Measurements from ENCODE around the gene C1QTNF4.
"Not testable (repeated sequence)": the region's sequence is repeated elsewhere in the genome, so short reads cannot be mapped to it uniquely, and the experiment has no call there.

Gene C1QTNF4

GRCh38 chr11:47564933-47565339 is 29.3 kb downstream of the C1QTNF4 start:
- no peak for DNase-seq

GRCh38 chr11:47564366-47564765 is 29.8 kb downstream of the C1QTNF4 start:
- not testable (repeated sequence) for DNase-seq

DNA sequence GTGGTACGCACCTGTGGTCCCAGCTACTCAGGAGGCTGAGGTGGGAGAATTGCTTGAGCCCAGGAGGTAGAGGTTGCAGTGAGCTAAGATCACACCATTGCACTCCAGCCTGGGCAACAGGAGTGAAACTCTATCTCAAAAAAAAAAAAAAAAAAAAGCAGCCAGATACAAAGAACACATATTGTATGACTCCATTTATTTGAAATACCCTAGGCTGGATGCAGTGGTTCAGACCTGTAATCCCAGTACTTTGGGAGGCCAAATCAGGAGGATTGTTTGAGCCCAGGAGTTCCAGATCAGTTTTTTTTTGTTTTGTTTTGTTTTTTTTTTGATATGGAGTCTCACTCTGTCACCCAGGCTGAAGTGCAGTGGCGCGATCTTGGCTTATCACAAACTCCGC is 31.8 kb downstream of the C1QTNF4 start:
- DNase-seq, result not testable (repeated sequence)

DNA sequence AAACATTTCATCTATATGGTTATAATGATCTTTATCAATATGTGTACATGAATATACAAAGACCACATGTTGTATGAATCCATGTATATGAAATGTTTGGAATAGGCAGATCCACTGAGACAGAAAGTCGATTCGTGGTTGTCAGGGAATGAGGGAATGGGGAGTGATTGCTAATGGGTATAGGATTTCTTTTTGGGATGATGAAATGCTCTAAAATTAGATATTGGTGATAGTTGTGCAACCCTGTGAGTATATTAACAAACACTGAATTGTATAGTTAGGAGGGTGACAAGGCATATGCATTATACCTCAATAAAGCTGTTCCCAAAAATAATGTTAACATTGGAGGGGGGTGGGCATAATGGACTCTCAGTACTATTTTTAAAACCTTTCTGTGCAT is 33.8 kb downstream of the C1QTNF4 start:
- no peak for DNase-seq

DNA sequence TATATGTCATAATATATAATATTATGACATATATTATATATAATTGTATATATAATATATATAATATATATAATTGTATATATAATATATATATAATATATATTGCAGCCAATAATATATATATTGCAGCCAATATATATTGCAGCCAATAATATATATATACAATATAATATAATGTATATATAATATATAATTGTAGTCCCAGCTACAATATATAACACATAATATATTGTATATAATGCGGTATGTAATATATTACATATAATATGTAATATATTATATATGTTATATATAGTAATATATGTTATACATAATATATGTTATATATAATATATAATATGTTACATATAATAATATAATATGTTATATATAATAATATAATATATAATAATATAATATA is 35.5 kb downstream of the C1QTNF4 start:
- no peak for DNase-seq

DNA sequence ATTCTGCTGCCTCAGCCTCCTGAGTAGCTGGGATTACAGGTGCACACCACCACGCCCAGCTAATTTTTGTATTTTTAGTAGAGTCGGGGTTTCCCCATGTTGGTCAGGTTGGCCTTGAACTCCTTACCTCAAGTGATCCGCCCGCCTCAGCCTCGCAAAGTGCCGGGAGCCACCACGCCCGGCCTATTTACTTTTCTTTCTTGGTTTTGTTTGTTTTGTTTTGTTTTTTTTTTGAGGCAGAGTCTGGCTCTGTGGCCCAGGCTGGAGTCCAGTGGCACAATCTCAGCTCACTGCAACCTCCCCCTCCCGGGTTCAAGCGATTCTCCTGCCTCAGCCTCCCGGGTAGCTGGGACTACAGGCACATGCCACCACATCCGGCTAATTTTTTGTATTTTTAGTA is 37.2 kb downstream of the C1QTNF4 start:
- not testable (repeated sequence) for DNase-seq

GRCh38 chr11:47553406-47553743 is 40.8 kb downstream of the C1QTNF4 start:
- no peak for DNase-seq

DNA sequence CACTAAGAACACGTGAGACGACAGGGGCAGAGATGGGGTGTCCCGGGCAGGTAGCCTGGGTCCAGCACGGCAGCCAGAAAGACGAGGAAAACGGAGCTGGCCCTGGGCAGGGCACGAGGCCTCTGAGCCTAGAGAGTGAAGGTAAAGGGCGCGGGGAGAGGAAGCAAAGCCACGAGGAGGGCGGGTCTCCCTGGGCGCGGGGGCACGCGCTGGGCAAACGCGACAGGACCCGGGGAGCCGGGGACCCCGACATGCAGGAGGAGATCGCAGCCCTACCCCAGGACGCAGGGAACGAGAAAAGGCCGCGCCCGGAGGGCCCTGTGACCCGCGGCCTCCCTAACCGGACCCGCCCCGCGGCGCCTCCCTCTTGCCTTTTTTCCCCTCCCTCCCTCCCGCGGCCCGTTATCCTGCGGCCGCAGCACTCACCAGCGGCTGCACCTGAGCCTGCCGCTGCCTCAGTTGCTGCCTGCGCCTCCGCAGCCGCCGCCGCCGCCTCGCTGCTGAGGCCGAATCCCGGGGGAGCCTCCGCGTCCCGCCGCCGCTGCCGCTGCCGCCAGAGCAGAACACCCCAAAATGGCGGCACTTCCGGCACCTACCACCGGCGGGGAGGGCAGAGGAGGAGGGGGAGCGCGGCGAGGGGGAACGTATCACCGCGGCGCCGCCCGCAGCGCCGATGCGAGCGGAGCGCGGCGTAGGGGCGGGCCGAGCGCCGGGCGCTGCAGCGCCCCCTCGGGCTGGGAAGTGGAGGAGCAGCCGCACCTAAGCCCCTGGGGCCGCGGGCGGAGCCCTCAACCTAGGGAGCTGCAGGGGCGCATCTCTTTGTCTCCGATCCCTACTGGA is 41.4 kb downstream of the C1QTNF4 start, which contains the start of gene CELF1:
Gene CELF1, minus strand, starts transcription at position 567 of the 840 bp plus-strand sequence. CDS start 53,609 bp downstream, outside the sequence.
- DNase-seq, result peak; percentile 90

DNA sequence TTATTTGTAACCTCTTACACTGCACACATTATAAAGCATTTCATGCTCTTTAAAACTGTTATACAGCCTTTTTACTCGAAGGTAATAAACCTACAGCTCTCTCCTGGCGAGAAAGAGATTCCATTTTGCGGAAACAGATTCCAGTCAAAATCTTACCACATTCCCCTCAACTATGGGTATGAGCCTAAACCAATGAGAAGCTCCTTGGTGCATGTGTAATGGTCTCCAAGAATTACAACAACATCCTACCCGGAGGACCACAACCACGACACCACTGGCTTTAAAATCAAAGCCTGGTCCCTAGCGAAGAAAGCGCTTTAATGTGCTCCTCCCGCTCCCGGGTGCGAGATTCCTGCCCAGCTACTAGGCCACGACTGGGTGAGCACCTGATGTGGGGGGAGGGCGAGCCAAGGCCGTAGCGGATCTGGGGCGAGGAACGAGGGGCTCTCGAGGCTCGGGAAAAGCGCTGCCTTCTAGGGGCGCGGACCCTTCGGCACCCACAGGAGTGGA is 42.1 kb downstream of the C1QTNF4 start:
- peak; percentile 55 for DNase-seq

DNA sequence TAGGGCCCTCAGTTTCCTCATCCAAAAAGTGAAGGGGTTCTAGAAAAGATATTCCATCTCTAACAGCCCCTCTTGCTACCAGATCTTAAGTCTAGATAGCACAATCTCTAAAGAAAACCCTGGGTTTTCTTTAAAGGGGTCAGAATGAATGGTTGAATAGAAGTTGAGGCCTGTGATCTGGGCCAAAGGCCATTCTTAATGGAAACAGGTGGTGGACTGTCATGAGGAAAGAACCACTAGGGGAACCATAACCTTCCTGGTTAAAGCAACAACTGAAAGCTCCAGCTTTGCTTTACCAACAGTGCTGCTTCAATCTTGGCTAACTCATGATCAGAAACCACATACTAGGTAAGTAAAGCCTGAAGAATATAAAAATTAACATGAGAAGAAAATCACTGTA is 43.1 kb downstream of the C1QTNF4 start:
- peak; percentile 39 for DNase-seq

DNA sequence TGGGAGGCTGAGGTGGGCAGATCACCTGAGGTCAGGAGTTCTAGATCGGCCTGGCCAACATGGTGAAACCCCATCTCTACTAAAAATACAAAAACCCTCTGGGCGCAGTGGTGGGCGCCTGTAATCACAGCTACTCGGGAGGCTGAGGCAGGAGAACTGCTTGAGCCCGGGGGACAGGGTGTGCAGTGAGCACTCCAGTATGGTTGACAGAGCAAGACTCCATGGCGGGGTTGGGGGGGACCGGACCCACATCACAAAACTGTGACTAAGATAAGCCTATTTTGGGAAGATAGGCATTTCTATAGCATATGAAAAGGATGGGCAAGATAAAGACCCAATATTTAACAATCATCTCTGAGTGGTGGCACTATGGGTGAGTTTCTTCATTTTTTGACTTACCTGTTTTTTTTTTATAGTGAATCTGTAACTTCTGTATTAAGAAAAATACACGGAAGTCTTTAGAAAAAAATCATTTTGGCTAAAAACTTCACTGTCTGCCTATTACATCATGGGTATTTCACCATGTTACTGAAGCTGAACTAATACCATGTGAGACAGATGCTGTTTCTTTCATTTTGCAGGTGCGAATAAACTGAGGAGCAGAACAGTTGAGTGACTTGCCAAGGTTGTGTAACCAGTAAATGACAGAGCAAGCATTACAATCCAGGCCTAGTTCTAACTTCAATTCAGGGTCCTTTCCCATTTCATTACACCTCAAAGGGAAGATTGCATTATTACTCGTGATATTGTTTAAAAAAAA is 43.7 kb downstream of the C1QTNF4 start:
- no peak for DNase-seq

- DNase-seq, result not testable (repeated sequence)
Measured at GRCh38 chr11:47546274-47546673, 47.9 kb downstream of the C1QTNF4 start.

DNA sequence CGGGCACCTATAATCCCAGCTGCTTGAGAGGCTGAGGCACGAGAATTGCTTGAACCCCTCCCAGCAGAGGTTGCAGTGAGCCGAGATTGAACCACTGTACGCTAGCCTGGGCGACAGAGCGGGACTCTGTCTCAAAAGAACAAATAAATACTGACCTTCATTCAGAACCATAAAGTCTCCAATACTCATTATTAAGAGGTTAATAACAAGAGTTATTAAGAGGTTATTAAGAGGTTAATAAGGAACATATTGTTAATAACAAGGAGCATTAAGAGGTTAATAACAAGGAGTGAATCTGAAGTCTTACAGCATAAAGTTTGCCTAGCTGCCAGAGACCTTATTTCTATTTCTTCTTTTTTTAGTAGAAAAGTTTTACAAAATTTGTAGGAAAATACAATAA is 48.9 kb downstream of the C1QTNF4 start:
- no peak for DNase-seq

DNA sequence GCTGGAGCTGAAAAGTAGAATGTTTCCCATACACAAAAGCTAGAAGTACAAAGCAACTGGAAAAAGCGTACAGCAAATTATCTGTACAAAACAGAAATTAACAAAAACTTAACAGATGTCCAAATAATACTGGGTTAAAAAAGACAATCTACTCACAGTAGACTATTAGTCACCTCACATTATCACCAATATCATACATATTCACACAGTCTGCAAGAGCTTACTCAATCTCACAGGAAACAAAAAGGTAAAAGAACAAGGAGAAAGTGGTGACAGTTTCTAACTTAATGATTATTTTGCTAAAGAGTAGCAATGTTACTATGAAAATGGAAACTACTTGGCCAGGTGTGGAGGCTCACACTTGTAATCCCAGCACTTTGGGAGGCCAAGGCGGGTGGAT is 53.1 kb downstream of the C1QTNF4 start:
- DNase-seq, result no peak

DNA sequence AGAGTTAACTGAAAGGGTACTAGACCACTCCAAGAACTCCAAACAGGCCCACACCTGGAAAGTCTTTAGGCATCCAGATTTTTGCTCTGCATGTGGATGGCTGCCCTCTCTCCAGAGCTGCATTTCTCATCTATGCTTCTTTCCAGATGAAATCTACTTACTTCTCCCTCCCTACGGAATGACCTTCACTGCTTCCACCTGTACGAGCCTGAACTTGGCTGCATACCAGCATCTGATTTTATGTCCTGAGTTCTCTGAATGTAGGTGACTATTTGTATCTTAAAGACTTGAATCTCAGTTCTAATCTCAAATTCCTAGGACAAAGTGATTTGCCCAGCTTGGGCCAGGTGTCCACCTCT is 54.6 kb downstream of the C1QTNF4 start:
- DNase-seq, result no peak
